KOPT-K1 (cell line): Measurements from ENCODE around the gene ANKFN1.
A peak's percentile ranks its signal among the peaks of the same experiment; 100 is the strongest.

ENCODE experiments used
- H3K27ac ChIP-seq: fragments of 200-600 bp; sonication (generic); 2 replicates; pipeline ENCODE4 v1.5.1; 2016; ENCODE audit warnings: antibody characterized with exemption, mild to moderate bottlenecking, low read depth, low read length; ENCODE audit not compliant: poor library complexity, severe bottlenecking
- H3K36me3 ChIP-seq: fragments of 200-600 bp; sonication (generic); 2 replicates; pipeline ENCODE4 v1.5.1; 2017; ENCODE audit warnings: antibody characterized with exemption, mild to moderate bottlenecking, low read length, moderate library complexity; ENCODE audit not compliant: insufficient read depth
- H3K9me3 ChIP-seq: fragments of 200-600 bp; sonication (generic); 2 replicates; pipeline ENCODE4 v1.5.1; 2017; ENCODE audit warnings: antibody characterized with exemption, low read length, mild to moderate bottlenecking; ENCODE audit not compliant: insufficient read depth, poor library complexity, severe bottlenecking

The ANKFN1 gene

DNA sequence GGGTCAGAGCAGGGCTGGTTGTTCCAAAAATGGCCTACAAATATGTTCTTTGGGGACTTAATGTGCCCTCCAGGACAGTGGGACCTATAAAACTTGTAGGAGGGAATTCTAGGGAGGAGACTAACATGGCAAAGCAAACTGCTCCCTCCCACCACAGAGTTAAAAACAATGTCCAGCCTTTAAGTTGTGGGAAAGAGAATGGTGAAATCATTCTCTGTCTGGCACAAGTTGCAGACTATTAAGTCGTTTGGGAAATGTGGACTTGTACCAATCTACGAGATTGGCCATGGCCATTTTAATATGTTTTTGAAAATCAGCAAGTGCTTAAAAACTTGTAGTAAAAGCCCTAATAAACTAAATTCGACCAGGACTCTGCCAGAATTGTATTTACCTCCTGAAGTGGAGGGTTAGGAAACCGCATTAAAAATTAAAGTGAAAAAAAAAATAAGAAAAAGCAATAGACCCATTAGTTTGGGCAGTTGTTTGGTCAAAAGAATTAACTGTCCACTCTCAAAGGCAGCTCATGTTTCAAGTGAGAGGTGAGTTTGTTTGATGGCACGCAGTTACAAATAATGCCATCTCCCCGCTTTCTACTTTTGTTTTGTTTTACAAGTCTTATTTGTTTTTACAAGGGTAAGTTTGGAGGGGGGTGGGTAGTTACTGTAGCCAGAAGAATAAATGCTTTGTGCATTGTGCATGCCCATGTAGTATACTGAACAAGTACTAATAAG, 32.4 kb downstream of the ANKFN1 start:
- peaks cover 17% of the 10 kb centered on the region for H3K9me3 ChIP-seq
- no peak overlapping the region for H3K27ac ChIP-seq
- H3K36me3 ChIP-seq: no peaks in the 10 kb centered on the region

DNA sequence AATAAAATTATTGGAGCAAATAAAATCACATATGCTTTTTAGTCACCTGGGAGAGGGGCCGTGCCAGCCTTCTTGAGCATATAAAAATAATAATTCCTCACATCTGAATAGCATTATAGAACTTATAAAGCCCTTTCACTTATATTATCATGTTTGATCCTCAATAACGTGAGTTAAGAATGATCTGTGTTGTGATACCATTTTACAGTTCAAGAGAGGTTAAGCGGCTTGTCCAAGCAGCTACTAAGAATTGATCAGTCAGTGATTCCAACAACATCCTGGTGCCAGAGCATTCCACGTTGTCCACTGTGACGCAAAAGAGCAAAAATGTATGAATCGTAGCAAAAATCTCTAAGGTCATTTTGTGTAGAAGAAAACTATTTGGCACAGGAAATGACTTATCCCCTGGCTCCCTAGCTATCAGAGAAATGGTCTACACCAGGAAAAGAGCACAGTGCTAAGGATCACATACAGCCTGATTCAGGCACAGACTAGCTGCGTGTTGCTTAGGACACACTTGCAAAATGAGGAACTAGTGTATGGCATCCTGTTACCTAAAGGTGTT, 33.0 kb downstream of the ANKFN1 start:
- Histone ChIP-seq H3K9me3 (peaks cover 17% of the 10 kb centered on the region), H3K27ac (no peak overlapping the region), H3K36me3 (no peaks in the 10 kb centered on the region)

DNA sequence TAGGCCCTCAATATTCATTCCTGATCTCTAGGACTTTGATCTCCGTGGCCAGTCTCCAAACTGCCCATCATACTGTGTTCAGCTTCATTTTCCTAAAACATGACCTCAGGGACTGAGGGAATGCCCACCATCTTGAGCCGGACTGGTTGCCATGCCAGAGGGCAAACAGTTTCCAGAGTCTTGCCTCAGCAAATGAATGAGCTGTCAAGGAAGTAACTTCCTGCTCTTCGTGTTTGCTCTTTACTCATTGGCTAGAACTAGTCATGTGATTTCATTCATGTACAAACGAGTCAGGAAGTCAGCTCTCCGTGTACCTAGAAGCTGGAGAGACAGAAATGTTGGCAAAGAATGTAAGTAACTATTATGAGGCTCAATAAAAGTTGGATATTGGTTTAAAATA, 50.2 kb downstream of the ANKFN1 start:
- H3K27ac ChIP-seq: no peak overlapping the region
- no peaks in the 10 kb centered on the region for H3K36me3 ChIP-seq
- peaks cover 19% of the 10 kb centered on the region for H3K9me3 ChIP-seq

DNA sequence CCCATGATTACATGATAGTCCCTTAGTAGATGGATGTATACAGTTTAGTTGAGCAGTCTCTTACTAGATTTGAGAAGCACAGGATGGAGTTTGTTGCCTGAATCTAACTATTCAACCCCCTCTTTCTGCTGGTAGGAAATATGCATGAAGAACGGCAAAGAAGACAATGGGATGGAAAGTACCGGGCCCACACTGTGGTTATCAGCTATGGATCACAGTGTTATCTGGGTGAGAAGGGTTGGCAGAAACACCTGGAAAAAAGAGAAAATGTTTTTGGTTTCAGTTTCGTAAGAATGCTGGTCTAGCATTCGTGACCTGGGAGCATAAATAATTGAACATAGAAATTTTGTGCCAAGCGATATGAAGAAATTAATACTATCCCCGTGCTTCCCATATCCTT, 53.1 kb downstream of the ANKFN1 start:
- no peaks in the 10 kb centered on the region for H3K36me3 ChIP-seq
- H3K27ac ChIP-seq: peak overlapping the region; percentile 84
- H3K9me3 ChIP-seq: peaks cover 30% of the 10 kb centered on the region

DNA sequence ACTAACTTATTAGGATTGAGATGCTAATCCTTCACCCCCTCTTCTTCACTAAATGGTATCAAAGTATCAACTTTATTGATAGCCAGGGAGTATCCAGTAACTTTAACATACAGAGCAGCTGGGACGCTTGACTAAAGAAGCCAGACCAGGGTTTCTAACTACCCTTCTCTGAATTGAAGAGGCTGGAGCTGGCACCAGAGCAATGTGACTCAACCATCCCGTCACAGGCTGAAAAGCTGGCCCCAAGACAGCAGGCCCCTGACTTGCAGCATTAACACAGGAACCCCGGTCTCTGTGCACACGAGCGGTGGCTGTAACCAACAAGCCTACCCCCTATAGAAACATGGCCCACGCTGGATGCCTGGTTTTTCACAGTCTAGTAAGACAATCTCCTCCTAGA, 59.8 kb downstream of the ANKFN1 start:
- H3K36me3 ChIP-seq: no peaks in the 10 kb centered on the region
- peak overlapping the region; percentile 20 for H3K27ac ChIP-seq
- H3K9me3 ChIP-seq: peaks cover 15% of the 10 kb centered on the region

DNA sequence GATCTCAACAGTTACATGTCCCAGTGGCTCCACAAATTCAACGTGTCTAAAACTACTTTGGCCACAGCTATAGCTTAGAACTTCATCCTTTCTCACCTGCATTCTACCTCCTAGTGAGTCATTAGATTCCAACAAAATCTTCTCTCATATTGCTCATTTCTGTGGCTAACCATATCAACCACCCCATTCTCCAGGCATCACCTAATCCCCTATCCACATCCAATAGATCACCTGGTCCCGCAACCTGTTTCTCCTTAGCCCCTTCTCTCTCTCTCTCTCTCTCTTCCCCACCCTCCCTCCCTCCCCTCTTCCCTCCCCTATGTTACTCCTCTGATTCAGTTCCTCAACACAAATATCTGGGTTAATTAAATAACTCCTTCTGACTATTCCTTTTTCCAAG, 64.6 kb downstream of the ANKFN1 start:
- Histone ChIP-seq H3K36me3 (no peaks in the 10 kb centered on the region), H3K27ac (peak overlapping the region; percentile 56), H3K9me3 (no peaks in the 10 kb centered on the region)

DNA sequence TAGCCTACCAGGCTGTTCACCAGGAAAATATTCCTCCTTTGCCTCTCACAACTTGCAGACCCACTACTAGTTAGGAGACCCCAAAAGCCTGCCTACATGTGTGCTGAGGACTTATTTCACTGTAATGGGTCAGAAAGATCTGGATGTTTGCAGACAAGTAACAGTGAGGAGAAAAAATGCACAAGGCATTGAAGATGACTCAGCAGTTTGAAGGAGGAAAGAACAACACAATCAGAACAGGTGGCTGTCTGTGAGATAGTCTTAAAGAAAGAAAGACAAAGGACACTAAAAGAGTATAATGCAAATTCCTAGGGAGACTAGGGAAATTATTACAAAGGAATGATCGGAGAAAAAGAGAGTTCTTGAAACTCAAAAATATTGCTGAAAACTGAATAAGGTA, 69.0 kb downstream of the ANKFN1 start:
- Histone ChIP-seq H3K36me3 (no peaks in the 10 kb centered on the region), H3K9me3 (no peaks in the 10 kb centered on the region), H3K27ac (peak overlapping the region; percentile 100)

DNA sequence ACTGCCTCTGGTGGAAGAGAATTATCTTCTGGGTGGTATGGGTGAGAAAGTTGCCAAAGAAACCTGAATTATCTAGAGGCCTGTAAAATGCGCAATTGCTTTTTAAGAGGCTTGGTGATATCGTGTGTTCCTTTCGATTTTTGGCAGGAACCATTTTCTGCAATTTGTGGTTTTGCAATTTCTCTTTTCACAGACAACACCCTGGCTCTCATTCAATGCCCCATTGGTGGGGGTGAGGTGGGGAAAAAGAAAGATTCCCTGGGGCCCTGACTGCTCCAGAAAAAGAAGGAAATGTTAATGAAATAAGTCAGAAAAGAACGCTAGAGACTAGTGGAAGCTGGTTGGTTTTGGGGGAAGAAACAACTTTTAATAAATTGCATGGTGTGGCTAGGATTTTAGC, 77.4 kb downstream of the ANKFN1 start:
- Histone ChIP-seq H3K36me3 (no peaks in the 10 kb centered on the region), H3K27ac (peak overlapping the region; percentile 100), H3K9me3 (peaks cover 13% of the 10 kb centered on the region)

DNA sequence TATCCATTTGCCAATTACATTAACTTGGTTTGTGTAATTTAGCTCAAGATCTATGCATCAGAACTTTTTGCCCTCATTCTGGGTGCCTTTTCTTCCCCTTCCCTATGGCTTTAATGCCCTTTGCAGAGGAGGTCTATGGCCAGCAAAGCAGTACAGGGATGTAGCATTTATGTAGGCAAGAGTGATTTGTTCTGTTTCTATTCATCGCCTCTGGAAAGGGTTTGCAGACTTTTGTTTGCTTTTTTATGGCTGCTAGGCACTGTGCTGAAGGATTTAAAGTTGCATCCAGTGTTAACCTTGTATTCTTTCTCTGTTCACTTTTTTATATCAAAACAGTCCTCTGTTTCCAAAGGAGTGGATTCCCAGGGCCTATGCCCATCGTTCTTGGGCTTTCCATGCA, 78.0 kb downstream of the ANKFN1 start:
- Histone ChIP-seq H3K36me3 (peaks cover under 1% of the 10 kb centered on the region; the same call in 1 of the 2 replicates), H3K9me3 (peaks cover 18% of the 10 kb centered on the region), H3K27ac (peak overlapping the region; percentile 100)

DNA sequence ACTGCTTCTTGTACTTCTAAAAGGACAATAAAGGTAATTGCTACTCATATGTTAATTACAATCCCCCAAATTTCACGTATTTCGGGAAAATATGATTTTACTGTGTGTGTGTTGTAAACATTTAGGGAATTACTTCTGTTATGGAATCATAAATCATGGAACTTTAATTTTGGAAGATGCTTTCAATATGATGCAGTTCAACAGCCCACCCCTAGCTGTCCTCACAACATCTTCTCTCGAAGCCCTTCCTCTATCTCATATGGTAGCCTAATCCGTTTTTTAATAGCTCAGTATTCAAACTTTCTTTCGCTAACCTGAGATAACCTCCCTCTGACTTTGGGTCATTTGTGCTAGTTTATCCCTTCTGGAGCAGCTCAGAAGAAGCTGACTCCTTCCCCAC, 78.4 kb downstream of the ANKFN1 start:
- peaks cover 22% of the 10 kb centered on the region for H3K9me3 ChIP-seq
- H3K27ac ChIP-seq: peak overlapping the region; percentile 100
- H3K36me3 ChIP-seq: peaks cover 5% of the 10 kb centered on the region

DNA sequence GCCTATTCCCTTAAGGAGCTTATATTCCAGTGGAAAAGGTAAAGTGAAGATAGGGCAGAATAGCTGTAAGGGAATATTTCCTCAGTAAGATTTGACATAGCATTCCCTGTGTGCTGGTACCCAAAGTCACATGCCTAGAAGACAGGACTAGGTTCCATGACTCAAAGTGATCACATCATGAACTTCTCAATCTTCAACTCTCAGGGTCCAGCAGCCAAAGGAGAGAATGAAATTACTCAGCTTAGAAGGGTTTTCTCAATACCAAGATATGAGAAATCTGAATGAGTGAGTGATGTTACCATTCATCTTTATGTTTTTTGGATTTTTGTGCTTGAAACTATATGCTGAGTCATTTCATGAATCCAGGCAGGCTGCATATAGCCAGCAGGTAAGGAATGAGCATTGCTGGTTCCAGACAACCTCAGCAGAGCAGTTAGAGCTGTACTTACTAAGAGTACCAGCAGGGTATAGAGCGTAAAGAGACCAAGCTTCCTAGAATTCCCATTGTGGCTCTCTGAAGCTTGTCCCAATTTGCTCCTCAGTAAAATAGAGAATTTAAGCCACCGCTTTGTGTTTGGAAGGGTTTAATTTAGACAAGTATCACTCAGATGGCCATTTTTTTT, 91.1 kb downstream of the ANKFN1 start:
- H3K9me3 ChIP-seq: no peaks in the 10 kb centered on the region
- H3K36me3 ChIP-seq: peaks cover 45% of the 10 kb centered on the region
- H3K27ac ChIP-seq: peak overlapping the region; percentile 100

DNA sequence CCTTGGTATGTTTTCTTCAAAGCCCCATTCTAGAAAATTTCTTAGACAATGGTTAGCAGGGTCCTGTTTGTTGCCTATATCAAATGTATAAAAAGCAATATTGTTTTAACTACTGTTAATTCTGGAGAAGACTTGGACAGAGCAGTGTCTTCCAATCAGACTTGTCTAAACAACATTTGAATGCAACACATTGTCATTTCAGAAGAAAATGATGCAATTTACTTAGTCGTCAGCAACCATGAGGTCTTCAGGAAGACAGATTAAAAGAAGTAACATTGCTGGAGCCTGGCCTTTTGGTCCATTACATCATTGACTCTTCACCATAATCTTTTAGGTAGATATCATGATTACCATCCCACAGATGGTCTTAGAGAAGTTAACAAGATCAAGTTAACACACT, 94.5 kb downstream of the ANKFN1 start:
- H3K27ac ChIP-seq: peak overlapping the region; percentile 100
- peaks cover 66% of the 10 kb centered on the region for H3K36me3 ChIP-seq
- H3K9me3 ChIP-seq: no peaks in the 10 kb centered on the region

DNA sequence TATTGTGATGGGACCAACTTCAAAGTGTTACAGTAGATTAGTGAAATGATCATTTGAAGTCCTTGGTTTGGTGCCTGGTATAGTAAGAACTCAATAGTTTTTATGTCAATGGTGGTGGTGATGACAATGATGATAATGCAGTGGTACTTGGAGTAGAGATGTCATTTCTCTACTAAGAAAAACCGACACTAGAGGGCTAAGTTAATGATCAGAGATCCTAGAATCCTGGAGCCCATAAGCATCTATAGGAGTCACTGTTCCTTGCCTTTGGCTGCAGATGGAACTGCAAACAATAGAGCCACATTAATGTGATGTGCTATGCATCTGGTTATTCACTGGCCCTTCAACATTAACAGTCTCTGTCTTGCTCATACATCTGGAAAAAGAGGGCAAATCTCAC, 103.8 kb downstream of the ANKFN1 start:
- Histone ChIP-seq H3K27ac (peak overlapping the region; percentile 100), H3K36me3 (peaks cover 50% of the 10 kb centered on the region), H3K9me3 (no peaks in the 10 kb centered on the region)

DNA sequence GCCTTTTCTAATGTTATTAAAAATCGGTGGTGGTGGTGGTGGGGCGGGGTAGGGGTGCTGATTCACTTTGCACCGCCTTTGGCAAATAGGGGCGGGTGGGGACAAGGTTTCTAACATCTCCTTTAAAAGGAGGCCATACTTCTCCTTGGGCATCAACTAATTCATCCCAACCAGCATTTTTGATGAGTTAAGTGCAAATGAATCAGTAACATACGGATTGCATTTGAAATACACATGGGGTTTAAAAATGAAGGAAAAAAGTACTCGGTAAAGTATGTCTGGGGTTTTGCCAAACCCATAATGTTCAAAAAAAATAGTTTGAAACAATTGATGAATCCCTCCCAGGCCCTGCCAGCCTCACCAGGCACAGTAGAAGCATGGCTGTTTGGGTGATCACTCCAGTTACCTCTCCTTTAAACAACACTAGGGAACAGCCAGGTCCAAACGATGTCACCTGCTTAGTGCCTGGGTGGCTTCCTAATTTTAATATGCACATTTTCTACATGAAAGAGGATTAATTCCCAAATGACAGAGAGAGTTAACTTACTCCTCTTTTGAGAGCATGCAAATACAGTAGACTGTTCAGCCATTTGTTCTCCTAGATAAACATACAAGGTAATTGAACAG, 107.2 kb downstream of the ANKFN1 start:
- H3K36me3 ChIP-seq: peaks cover 17% of the 10 kb centered on the region; the same call in 1 of the 2 replicates
- H3K27ac ChIP-seq: peak overlapping the region; percentile 66
- H3K9me3 ChIP-seq: no peaks in the 10 kb centered on the region

DNA sequence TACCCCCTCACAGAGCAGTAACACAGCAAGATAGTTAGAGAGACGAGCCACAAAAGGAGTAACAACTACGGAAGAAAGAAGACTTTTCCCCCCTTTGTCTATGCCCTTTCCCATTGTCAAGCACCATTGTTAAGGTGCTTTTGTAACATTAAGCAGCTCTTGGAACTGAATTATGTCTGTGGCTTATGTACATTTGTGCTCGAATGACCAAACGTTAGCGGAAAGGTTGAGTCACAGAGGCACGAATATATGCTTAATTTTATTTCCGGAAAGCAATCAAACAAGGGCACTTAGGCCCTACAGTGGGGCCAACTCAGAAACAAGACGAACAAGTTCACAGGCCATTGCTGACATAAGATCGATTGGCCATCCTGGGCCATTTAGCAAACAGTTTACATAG, 109.5 kb downstream of the ANKFN1 start:
- peak overlapping the region; percentile 66 for H3K27ac ChIP-seq
- peaks cover 26% of the 10 kb centered on the region for H3K36me3 ChIP-seq
- H3K9me3 ChIP-seq: peaks cover 16% of the 10 kb centered on the region
